OCI-LY7 (cell line): ENCODE results near the gene NPNT. TPM values are rescaled to one million over a fixed set of nuclear protein-coding genes. Genes with fewer than 3 reads are reported as not detected.
"Not testable (repeated sequence)": the region's sequence is repeated elsewhere in the genome, so short reads cannot be mapped to it uniquely, and the experiment has no call there.

Experiments used
- Bru-seq: library from RNA; stranded (reverse); fragments of 400-500 nt; gene quantifications from one replicate; lab custom pipeline; 2021; lab: Mats Ljungman, UMichigan
- BruChase-seq, 2 experiments: library from RNA; stranded (reverse); fragments of 400-500 nt; gene quantifications; one replicate each; lab custom pipeline; 2021; lab: Mats Ljungman, UMichigan
- BruUV-seq: library from RNA; stranded (reverse); fragments of 400-500 nt; replicated peaks from 2 replicates; lab custom pipeline; 2021; lab: Mats Ljungman, UMichigan
- CTCF ChIA-PET: fragments of 300-600 bp; sonication (Branson Sonifier 250); formaldehyde crosslinking; loops from one replicate; lab custom pipeline; 2022; ENCODE audit warnings: antibody characterized with exemption; ENCODE audit not compliant: unreplicated experiment; lab: Charles Lee
- POLR2A ChIA-PET: fragments of 300-600 bp; sonication (Branson Sonifier 250); formaldehyde crosslinking; loops from one replicate; lab custom pipeline; 2022; ENCODE audit warnings: antibody characterized with exemption; lab: Charles Lee
- DNase-seq: peaks from one replicate; pipeline ENCODE4 v3.0.0-alpha.2; 2015; ENCODE audit warnings: low spot score
- H2AFZ ChIP-seq: fragments of 200-600 bp; sonication (generic), shearing (Covaris generic); 2 replicates; pipeline ENCODE4 v1.6.1; 2014; ENCODE audit warnings: mild to moderate bottlenecking, antibody characterized with exemption, low read length, moderate library complexity
- H3K27ac ChIP-seq: fragments of 200-600 bp; sonication (generic); 2 replicates; pipeline ENCODE4 v1.5.1; 2014; ENCODE audit warnings: mixed run types, low read depth, mild to moderate bottlenecking, moderate library complexity, low read length, inconsistent platforms; ENCODE audit not compliant: poor library complexity, severe bottlenecking
- H3K36me3 ChIP-seq: fragments of 200-600 bp; sonication (generic); 2 replicates; pipeline ENCODE4 v1.6.1; 2014; ENCODE audit warnings: mild to moderate bottlenecking, antibody characterized with exemption, low read length, moderate library complexity, mixed read lengths; ENCODE audit not compliant: insufficient read depth
- H3K4me1 ChIP-seq: fragments of 200-600 bp; sonication (generic); 2 replicates; pipeline ENCODE4 v1.5.1; 2014; ENCODE audit warnings: mild to moderate bottlenecking, low read length; ENCODE audit not compliant: insufficient read depth, poor library complexity, severe bottlenecking
- H3K4me2 ChIP-seq: fragments of 200-600 bp; sonication (generic); 2 replicates; pipeline ENCODE4 v1.6.1; 2014; ENCODE audit warnings: mild to moderate bottlenecking, low read length
- H3K4me3 ChIP-seq: fragments of 200-600 bp; sonication (generic); 2 replicates; pipeline ENCODE4 v1.5.1; 2014; ENCODE audit warnings: mild to moderate bottlenecking, low read depth, low read length; ENCODE audit not compliant: poor library complexity, severe bottlenecking
- H3K79me2 ChIP-seq: fragments of 200-600 bp; sonication (generic); 2 replicates; pipeline ENCODE4 v1.6.1; 2016; ENCODE audit warnings: low read depth, mild to moderate bottlenecking, low read length, moderate library complexity, mixed read lengths; ENCODE audit not compliant: insufficient read depth
- H3K9me2 ChIP-seq: fragments of 200-600 bp; sonication (generic); 2 replicates; pipeline ENCODE4 v1.6.1; 2016; ENCODE audit warnings: mild to moderate bottlenecking, low read length, mixed read lengths; ENCODE audit not compliant: insufficient read depth
- H3K9me3 ChIP-seq: fragments of 200-600 bp; sonication (generic); 2 replicates; pipeline ENCODE4 v1.6.1; 2014; ENCODE audit warnings: mild to moderate bottlenecking, mixed run types, low read length, mixed read lengths
- H4K20me1 ChIP-seq: fragments of 200-600 bp; sonication (generic); 2 replicates; pipeline ENCODE4 v1.6.1; 2014; ENCODE audit warnings: mild to moderate bottlenecking, antibody characterized with exemption, low read length, moderate library complexity, mixed read lengths; ENCODE audit not compliant: insufficient read depth
- CTCF ChIP-seq: fragments of 200-600 bp; sonication (generic); conservative IDR thresholded peaks from 2 replicates; pipeline ENCODE4 v1.5.1; 2014; ENCODE audit warnings: mild to moderate bottlenecking, antibody characterized with exemption, low read length, moderate library complexity, mixed read lengths
- EZH2phosphoT487 ChIP-seq: fragments of 200-600 bp; sonication (generic); IDR thresholded peaks from 2 replicates; pipeline ENCODE4 v1.6.1; 2018; ENCODE audit warnings: low read depth, borderline replicate concordance, mild to moderate bottlenecking, mixed run types, antibody characterized with exemption, low read length, moderate library complexity, mixed read lengths
- intact Hi-C: fragments of 100-400 bp; cut with micrococcal nuclease; formaldehyde crosslinking; loops from one replicate; pipeline ENCODE4 v1.10.0; 2022; ENCODE audit not compliant: unreplicated experiment
- long read RNA-seq: library from polyadenylated mRNA; stranded (forward); transcript quantifications from one replicate; pipeline ENCODE4 v2.0.0, GENCODE V29; 2022
- total RNA-seq, 2 experiments: library from RNA; depleted of rRNA in 1 of 2; stranded (reverse); fragments of >200 nt in 1 of 2; shearing (Covaris generic) in 1 of 2; gene quantifications; 2 replicates each; pipeline ENCODE4 v1.2.3, GENCODE V29; 2014 to 2022

Gene NPNT
- total RNA-seq (2014; rRNA removed; shearing (Covaris generic)) (not detected in 2 replicates), total RNA-seq (2022) (not detected in 2 replicates), Bru-seq, nascent RNA (percentile 7 among the genes with signal in this experiment), BruChase-seq, experiment 1, labeled RNA remaining after a 6-hour chase (percentile 8 among the genes with signal in this experiment), BruChase-seq, experiment 2, labeled RNA remaining after a 2-hour chase (percentile 11 among the genes with signal in this experiment)
- long read RNA-seq: 0 reads

GRCh38 chr4:105894660-105895582 lies at the start of gene NPNT:
Gene NPNT, plus strand, starts transcription at chr4:105895471. Its CDS starts 182 bp downstream, at chr4:105895653.
- intact Hi-C loops: no loop called here
- no peak within 1 kb of the TSS for H3K4me3 ChIP-seq
- H3K4me2 ChIP-seq: no peak within 1 kb of the TSS
- no peaks in the 10 kb centered on the region for H3K9me2 ChIP-seq
- ChIA-PET POLR2A (no interaction called here), CTCF (no interaction called here)
- no peak for DNase-seq
- BruUV-seq: no TSS peak
- no peaks in the 10 kb centered on the region for H3K9me3 ChIP-seq
- TF ChIP-seq CTCF (no peak), EZH2phosphoT487 (no peak)
- H3K4me1 ChIP-seq: no peaks in the 10 kb centered on the region
- H3K27ac ChIP-seq: no peak within 1 kb of the TSS
- H4K20me1 ChIP-seq: no peaks in the 10 kb centered on the region
- no peaks in the 10 kb centered on the region for H3K36me3 ChIP-seq
- no peaks in the 10 kb centered on the region for H3K79me2 ChIP-seq
- H2AFZ ChIP-seq: no peak within 1 kb of the TSS

DNA sequence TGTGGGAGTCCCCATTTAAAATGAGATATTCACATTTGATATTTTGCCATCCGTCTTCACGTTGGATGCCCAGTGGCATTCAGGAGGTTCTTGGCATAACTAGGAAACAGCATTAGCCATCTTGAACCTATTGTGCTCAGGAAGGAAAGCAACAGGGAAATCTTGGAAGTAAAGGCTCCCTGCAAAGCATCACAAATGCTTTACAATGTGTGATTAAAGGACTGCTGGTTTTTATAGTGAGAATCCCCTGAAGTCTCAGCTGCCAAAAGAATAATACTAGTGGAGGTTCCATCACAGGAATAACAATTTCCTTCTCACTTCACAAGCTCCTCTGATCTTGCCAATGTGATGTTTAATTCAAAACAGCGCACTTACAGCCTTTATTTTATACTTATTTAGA lies 49.7 kb upstream of the NPNT start:
- Histone ChIP-seq H3K4me3 (no peak overlapping the region), H4K20me1 (no peaks in the 10 kb centered on the region), H3K27ac (no peak overlapping the region), H3K4me1 (no peaks in the 10 kb centered on the region), H3K36me3 (no peaks in the 10 kb centered on the region), H3K79me2 (no peaks in the 10 kb centered on the region), H3K9me2 (no peaks in the 10 kb centered on the region), H2AFZ (no peak overlapping the region), H3K4me2 (no peak overlapping the region), H3K9me3 (no peaks in the 10 kb centered on the region)
- no TSS peak for BruUV-seq
- CTCF ChIA-PET: no interaction called here
- no peak for TF ChIP-seq CTCF
- no peak for TF ChIP-seq EZH2phosphoT487
- POLR2A ChIA-PET: no interaction called here
- DNase-seq: no peak
- intact Hi-C loops: no loop called here

DNA sequence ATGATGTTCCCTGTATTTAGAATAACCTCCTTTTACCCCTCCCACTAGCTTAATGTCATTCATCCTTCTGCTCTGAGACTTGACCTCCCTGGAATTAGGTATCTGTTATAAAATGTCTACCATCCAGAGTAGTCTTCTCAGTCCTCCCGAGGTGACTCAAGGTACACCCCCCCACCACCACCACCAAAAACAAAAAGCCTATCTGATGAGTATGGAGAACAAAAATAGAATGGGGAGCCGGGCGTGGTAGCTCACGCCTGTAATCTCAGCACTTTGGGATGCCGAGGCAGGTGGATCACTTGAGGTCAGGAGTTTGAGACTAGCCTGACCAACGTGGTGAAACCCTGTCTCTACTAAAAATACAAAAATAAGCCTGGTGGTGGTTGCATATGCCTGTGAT lies 46.9 kb upstream of the NPNT start:
- H3K79me2 ChIP-seq, H4K20me1 ChIP-seq, H3K4me2 ChIP-seq, intact Hi-C loops, H3K36me3 ChIP-seq, H3K9me2 ChIP-seq, H3K9me3 ChIP-seq, H3K27ac ChIP-seq, CTCF ChIA-PET, H3K4me3 ChIP-seq, BruUV-seq, DNase-seq, H3K4me1 ChIP-seq, H2AFZ ChIP-seq: not testable (repeated sequence)
- POLR2A ChIA-PET: interaction anchor here (1.5 kb wide), 1 partner anchor 18 kb away, joined by 3 read pairs; no protein-coding TSS in a partner anchor
